GM12878 (cell line): ENCODE results near the gene KANSL2. TPM values are rescaled to one million over a fixed set of nuclear protein-coding genes. Genes with fewer than 3 reads are reported as not detected.

ENCODE experiments used
- CHD2 ChIP-seq: IDR thresholded peaks from 2 replicates; pipeline ENCODE4 v1.6.1; 2011; ENCODE audit warnings: low read depth, low read length, improper control_type of control experiment, borderline replicate concordance
- E2F8 ChIP-seq: fragments of 450-650 bp; IDR thresholded peaks from 2 replicates; pipeline ENCODE4 v1.6.1; 2018; ENCODE audit warnings: mild to moderate bottlenecking, low read depth, moderate library complexity; ENCODE audit not compliant: partially characterized antibody
- ELK1 ChIP-seq: IDR thresholded peaks from 2 replicates; pipeline ENCODE4 v1.6.1; 2012; ENCODE audit warnings: low read depth, low read length, improper control_type of control experiment
- EP300 ChIP-seq, 2 experiments: fragments of 150-350 bp in 1 of 2; IDR thresholded peaks; 2 replicates each; pipeline ENCODE4 v1.6.1; 2011 to 2012; ENCODE audit warnings: low read depth in 2 of 2, low read length in 2 of 2, borderline replicate concordance in 1 of 2, improper control_type of control experiment in 1 of 2, inconsistent platforms in 1 of 2; ENCODE audit not compliant: control insufficient read depth in 1 of 2
- IRF4 ChIP-seq: IDR thresholded peaks from 2 replicates; pipeline ENCODE4 v1.6.1; 2011; ENCODE audit warnings: low read depth, low read length
- MEF2A ChIP-seq: IDR thresholded peaks from 2 replicates; pipeline ENCODE4 v1.6.1; 2011; ENCODE audit warnings: low read depth, mild to moderate bottlenecking, low read length, moderate library complexity; ENCODE audit not compliant: insufficient read depth
- MTA3 ChIP-seq: IDR thresholded peaks from 2 replicates; pipeline ENCODE4 v1.6.1; 2012; ENCODE audit warnings: low read length, inconsistent platforms, borderline replicate concordance
- PAX5 ChIP-seq: IDR thresholded peaks from 2 replicates; pipeline ENCODE4 v1.6.1; 2011; ENCODE audit warnings: low read depth, low read length, borderline replicate concordance
- RFX5 ChIP-seq: IDR thresholded peaks from 2 replicates; pipeline ENCODE4 v1.6.1; 2011; ENCODE audit warnings: low read depth, low read length, improper control_type of control experiment
- SIX5 ChIP-seq: IDR thresholded peaks from 2 replicates; pipeline ENCODE4 v1.6.1; 2011; ENCODE audit warnings: mild to moderate bottlenecking, low read depth, low read length, moderate library complexity; ENCODE audit not compliant: severe bottlenecking
- SP1 ChIP-seq: IDR thresholded peaks from one replicate; pipeline ENCODE4 v1.6.1; 2011; ENCODE audit warnings: low read depth, low read length
- TCF12 ChIP-seq: IDR thresholded peaks from 2 replicates; pipeline ENCODE4 v1.6.1; 2011; ENCODE audit warnings: low read depth, mild to moderate bottlenecking, low read length
- ZBTB33 ChIP-seq: fragments of 450-650 bp; IDR thresholded peaks from 2 replicates; pipeline ENCODE4 v1.6.1; 2017; ENCODE audit warnings: mild to moderate bottlenecking
- polyA plus RNA-seq, 11 experiments: library from polyadenylated mRNA; depleted of rRNA in 4 of 11; unstranded in 6 of 11; stranded (reverse) in 5 of 11; fragments of >200 nt; fragmentation: Nextera tagmentation in 4 of 11; fragmentation: Illumina TruSeq in 1 of 11; extraction: Ambion mirVana in 4 of 11; extraction: Trizol in 1 of 11; gene quantifications; 1 replicate in 1 of 11; 2 replicates in 10 of 11; pipeline versions ENCODE4 v1.2.1 to v1.2.3, GENCODE V29; 2011 to 2016; ENCODE audit warnings: inconsistent platforms in 2 of 11, missing spikeins in 2 of 11, low read depth in 1 of 11
- total RNA-seq, 4 experiments: library from RNA; depleted of rRNA in 3 of 4; stranded (reverse); fragments of >200 nt in 3 of 4; fragmentation: Illumina TruSeq in 1 of 4; extraction: Trizol in 1 of 4; gene quantifications; 2 replicates each; pipeline versions ENCODE4 v1.2.1 to v1.2.3, GENCODE V29; 2013 to 2021
- TF ChIP-seq, protein P1 (sequence below): fragments of 450-650 bp; IDR thresholded peaks from 2 replicates; pipeline ENCODE4 v1.6.1; 2017; ENCODE audit warnings: mild to moderate bottlenecking, moderate library complexity
- TF ChIP-seq, protein P2 (sequence below): IDR thresholded peaks from 2 replicates; pipeline ENCODE4 v1.6.1; 2011; ENCODE audit warnings: borderline replicate concordance, low read depth, mild to moderate bottlenecking, moderate library complexity, low read length; ENCODE audit not compliant: insufficient read depth, poor library complexity, severe bottlenecking

Gene KANSL2
- total and polyA plus RNA-seq, 10 of the 15 experiments (the other 5 are each of a cell fraction or from before 2014, with no cell fraction given), result 28.1 to 54.8 (median 40.9) TPM

- TF ChIP-seq, protein P1, sequence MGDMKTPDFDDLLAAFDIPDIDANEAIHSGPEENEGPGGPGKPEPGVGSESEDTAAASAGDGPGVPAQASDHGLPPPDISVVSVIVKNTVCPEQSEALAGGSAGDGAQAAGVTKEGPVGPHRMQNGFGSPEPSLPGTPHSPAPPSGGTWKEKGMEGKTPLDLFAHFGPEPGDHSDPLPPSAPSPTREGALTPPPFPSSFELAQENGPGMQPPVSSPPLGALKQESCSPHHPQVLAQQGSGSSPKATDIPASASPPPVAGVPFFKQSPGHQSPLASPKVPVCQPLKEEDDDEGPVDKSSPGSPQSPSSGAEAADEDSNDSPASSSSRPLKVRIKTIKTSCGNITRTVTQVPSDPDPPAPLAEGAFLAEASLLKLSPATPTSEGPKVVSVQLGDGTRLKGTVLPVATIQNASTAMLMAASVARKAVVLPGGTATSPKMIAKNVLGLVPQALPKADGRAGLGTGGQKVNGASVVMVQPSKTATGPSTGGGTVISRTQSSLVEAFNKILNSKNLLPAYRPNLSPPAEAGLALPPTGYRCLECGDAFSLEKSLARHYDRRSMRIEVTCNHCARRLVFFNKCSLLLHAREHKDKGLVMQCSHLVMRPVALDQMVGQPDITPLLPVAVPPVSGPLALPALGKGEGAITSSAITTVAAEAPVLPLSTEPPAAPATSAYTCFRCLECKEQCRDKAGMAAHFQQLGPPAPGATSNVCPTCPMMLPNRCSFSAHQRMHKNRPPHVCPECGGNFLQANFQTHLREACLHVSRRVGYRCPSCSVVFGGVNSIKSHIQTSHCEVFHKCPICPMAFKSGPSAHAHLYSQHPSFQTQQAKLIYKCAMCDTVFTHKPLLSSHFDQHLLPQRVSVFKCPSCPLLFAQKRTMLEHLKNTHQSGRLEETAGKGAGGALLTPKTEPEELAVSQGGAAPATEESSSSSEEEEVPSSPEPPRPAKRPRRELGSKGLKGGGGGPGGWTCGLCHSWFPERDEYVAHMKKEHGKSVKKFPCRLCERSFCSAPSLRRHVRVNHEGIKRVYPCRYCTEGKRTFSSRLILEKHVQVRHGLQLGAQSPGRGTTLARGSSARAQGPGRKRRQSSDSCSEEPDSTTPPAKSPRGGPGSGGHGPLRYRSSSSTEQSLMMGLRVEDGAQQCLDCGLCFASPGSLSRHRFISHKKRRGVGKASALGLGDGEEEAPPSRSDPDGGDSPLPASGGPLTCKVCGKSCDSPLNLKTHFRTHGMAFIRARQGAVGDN, result peak; percentile 66
- TF ChIP-seq SIX5 (peak; percentile 2), ELK1 (no peak), ZBTB33 (no peak), EP300 (IDR thresholded peaks at IDR 0.05; ENCODE audit: borderline replicate concordance in 1 of 2, control insufficient read depth in 1 of 2, low read depth in 2 of 2, low read length in 2 of 2) (no peak), PAX5 (no peak; the same call in 1 of the 2 replicates), MTA3 (no peak), E2F8 (no peak), RFX5 (peak; percentile 81), SP1 (peak; percentile 96), TCF12 (peak; percentile 77; the same call in 1 of the 2 replicates), MEF2A (0 out of 2 replicates have a peak, but pooled peaks have one; percentile 22), CHD2 (peak; percentile 92), IRF4 (no peak)
- TF ChIP-seq, protein P2, sequence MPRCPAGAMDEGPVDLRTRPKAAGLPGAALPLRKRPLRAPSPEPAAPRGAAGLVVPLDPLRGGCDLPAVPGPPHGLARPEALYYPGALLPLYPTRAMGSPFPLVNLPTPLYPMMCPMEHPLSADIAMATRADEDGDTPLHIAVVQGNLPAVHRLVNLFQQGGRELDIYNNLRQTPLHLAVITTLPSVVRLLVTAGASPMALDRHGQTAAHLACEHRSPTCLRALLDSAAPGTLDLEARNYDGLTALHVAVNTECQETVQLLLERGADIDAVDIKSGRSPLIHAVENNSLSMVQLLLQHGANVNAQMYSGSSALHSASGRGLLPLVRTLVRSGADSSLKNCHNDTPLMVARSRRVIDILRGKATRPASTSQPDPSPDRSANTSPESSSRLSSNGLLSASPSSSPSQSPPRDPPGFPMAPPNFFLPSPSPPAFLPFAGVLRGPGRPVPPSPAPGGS, result peak; percentile 30
These were observed at the start of gene KANSL2 (continued) for GRCh38 chr12:48681710-48682532.
